ENCODE measurements around the gene SLC12A8.
A peak's percentile ranks its signal among the peaks of the same experiment; 100 is the strongest.

SLC12A8 gene

GRCh38 chr3:125076464-125076863 lies 136.1 kb downstream of the SLC12A8 start:
- DNase-seq (ENCODE audit: low spot score), result no peak

- no peak for DNase-seq (ENCODE audit: low spot score)
Measured at GRCh38 chr3:125075738-125076137, 136.8 kb downstream of the SLC12A8 start.

- no peak for DNase-seq (ENCODE audit: low spot score)
Measured at GRCh38 chr3:125073390-125073905, 139.1 kb downstream of the SLC12A8 start.

GRCh38 chr3:125072749-125073389 lies 139.7 kb downstream of the SLC12A8 start:
- no peak for DNase-seq (ENCODE audit: low spot score)

- peak; percentile 39 for DNase-seq (ENCODE audit: low spot score)
Measured at GRCh38 chr3:125072301-125072700, 140.2 kb downstream of the SLC12A8 start.

GRCh38 chr3:125069968-125070745 lies 142.4 kb downstream of the SLC12A8 start:
- no peak for DNase-seq (ENCODE audit: low spot score)

GRCh38 chr3:125069452-125069851 lies 143.1 kb downstream of the SLC12A8 start:
- peak; percentile 54 for DNase-seq (ENCODE audit: low spot score)

GRCh38 chr3:125068265-125068664 lies 144.3 kb downstream of the SLC12A8 start:
- no peak for DNase-seq (ENCODE audit: low spot score)

GRCh38 chr3:125067225-125067624 lies 145.3 kb downstream of the SLC12A8 start:
- DNase-seq (ENCODE audit: low spot score), result no peak

- DNase-seq (ENCODE audit: low spot score), result no peak
Measured at GRCh38 chr3:125062904-125063618, 149.5 kb downstream of the SLC12A8 start.

- DNase-seq (ENCODE audit: low spot score), result no peak
Measured at GRCh38 chr3:125061646-125062045, 150.9 kb downstream of the SLC12A8 start.

GRCh38 chr3:125061170-125061569 lies 151.4 kb downstream of the SLC12A8 start:
- DNase-seq (ENCODE audit: low spot score), result no peak

- DNase-seq (ENCODE audit: low spot score), result no peak
Measured at GRCh38 chr3:125059488-125060245, 152.9 kb downstream of the SLC12A8 start.

GRCh38 chr3:125058959-125059358 lies 153.6 kb downstream of the SLC12A8 start:
- DNase-seq (ENCODE audit: low spot score), result no peak

- no peak for DNase-seq (ENCODE audit: low spot score)
Measured at GRCh38 chr3:125058529-125058928, 154.0 kb downstream of the SLC12A8 start.

GRCh38 chr3:125057186-125057850 lies 155.2 kb downstream of the SLC12A8 start:
- no peak for DNase-seq (ENCODE audit: low spot score)

GRCh38 chr3:125055913-125056745 lies 156.4 kb downstream of the SLC12A8 start, which contains the start of gene HEG1:
Gene HEG1 (minus strand): TSS chr3:125055997. CDS start chr3:125055890, 107 bp downstream.
- peak; percentile 86 for DNase-seq (ENCODE audit: low spot score)

GRCh38 chr3:125055331-125055912 lies 157.1 kb downstream of the SLC12A8 start:
- no peak for DNase-seq (ENCODE audit: low spot score)

- DNase-seq (ENCODE audit: low spot score), result peak; percentile 80
Measured at GRCh38 chr3:125054449-125055329, 157.9 kb downstream of the SLC12A8 start.
